Germinal center (tissue), 1 donor: ENCODE results near the gene MYO9A.
A peak's percentile ranks its signal among the peaks of the same experiment; 100 is the strongest.

Experiments
- DNase-seq: peaks from one replicate; pipeline ENCODE4 v3.0.0; 2012; ENCODE audit warnings: mixed read lengths, low spot score

MYO9A gene

DNA sequence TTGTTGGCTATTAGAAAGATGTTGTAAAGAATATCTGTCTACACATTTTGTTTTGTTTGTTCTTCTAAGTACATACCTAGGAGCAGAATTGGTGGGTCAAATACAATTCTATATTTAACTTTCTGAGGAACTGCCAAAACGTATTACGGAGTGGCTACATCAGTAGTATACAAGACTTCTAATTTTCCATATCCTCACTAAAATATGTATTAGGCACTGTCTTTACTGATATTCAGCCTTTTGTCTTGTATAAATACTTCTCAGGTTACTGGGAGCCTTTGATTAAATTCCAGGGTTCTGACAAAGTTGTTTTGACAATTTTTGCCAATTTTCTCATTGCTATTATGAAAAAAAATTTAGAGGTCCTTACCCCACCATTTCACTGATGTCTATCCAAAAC is 160.9 kb downstream of the MYO9A start:
- DNase-seq: no peak

DNA sequence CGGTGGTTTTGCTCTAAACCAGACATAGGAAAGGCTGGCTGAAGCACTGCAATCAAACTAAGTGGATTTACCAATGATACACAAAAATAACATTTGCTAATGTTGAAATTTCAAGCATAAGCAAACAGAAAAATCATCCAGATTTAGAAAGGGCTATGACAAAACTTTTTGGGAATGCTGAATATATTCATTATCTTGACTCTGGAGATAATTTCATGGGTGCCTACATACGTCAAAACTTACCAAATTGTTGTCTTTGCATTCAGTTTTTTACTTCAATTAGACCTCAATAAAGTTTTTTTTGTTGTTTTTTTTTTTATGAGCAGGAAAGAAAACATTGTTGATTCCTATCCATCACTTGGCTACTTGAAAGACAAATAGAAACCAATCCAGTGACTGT is 166.8 kb downstream of the MYO9A start:
- DNase-seq: no peak

DNA sequence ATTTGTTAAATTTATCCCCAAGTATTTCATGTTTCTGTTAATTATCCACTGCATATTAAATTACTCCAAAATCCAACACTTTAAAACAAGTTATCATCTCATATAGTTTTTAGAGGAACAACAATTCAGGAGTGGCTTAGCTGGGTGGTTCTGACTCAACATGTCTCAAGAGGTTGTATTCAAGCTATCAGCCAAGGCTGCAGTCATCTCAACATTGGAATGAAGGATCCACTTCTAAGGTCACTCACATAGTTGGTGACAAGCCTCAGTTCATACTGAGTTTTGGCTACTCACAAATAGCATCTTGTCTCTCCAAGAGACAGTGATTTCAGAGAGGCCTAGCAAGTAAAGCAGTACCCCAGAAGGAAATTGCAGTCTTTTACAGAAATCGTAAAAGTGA is 172.9 kb downstream of the MYO9A start:
- no peak for DNase-seq

DNA sequence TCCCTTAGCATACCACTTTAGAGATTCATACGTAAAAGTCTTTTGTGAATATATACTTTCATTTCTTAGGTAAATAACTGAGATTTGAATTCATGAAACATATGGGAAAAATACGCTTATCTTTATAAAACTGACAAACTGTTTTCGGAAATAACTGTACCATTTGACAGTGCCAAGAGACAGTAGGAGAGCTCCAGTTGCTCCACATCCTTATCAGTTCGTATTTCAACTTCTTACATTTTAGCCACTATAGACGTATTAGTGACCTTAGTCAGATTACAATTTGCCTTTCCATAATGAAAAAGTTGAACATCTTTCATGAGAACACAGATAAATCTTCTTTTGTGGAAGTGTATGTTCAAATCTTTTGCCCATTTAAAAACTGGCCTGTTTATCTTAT is 174.1 kb downstream of the MYO9A start:
- DNase-seq: no peak

DNA sequence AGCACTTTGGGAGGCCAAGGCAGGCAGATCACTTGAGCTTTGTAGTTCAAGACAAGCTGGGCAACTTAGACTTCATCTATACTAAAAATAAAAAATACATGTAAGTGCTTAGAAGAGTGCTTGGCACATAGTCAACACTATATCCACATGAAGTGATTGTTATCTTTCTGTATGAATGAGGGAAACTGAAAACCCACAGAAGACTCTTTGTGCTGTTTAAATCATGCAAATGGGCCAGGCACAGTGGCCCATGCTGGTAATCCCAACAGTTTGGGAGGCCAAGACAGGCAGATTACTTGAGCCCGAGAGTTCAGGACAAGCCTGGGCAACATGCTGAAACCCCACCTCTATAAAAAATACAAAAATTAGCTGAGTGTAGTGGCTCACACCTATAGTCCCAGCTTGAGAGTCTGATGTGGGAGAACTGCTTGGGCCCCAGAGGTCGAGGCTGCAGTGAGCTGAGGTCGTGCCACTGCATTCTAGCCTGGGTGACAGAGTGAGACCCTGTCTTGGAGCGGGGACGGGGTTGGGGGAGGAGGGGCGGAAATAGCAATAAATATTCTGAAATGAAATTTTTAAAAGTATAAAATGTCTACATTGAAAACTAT is 177.9 kb downstream of the MYO9A start:
- DNase-seq: no peak

DNA sequence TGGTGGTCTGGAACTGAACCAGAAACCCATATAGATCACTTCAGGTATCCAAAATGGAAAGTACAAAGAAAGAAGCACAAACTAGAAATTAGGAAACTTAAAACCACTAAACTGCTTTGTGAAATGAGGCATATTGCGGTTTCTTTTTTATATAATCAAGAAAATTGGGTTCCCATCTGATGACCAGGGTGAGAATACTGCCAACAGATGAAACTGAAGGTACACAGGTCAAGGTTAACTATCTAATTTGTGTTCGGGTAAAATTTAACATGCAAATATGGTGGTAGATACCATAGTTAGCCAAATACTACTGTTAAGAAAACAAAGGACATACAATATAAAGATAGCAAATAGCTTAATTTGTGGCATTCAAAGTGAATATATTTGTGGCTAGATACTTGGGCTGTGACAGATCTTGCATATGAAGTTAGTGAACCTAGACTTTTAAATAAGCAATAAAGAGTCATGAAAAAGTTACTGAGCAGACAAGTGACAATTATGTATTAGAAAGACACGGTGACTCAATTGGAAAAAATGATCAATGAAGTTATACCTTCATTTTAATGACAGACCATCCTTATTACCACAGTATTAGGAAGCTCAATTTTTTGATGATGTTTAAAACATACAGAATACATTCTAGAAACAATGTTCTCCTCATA is 180.2 kb downstream of the MYO9A start:
- DNase-seq: peak; percentile 9

DNA sequence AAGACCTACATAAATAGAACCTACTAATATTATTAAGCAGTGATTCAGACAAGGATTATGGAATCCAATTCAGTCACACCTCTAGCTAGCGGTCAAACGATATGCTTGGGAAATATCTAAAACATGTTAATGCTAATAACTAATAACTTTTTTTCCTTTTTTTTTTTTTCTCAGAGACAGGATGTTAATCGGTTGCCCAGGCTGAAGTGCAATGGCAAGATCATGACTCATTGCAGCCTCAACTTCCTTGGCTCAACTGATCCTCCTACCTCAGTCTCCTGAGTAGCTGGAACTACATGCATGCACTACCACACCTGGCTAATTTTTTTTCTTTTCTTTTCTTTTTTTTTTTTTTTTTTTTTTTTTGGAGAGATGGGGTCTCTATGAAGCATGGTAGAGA is 183.5 kb downstream of the MYO9A start:
- no peak for DNase-seq

DNA sequence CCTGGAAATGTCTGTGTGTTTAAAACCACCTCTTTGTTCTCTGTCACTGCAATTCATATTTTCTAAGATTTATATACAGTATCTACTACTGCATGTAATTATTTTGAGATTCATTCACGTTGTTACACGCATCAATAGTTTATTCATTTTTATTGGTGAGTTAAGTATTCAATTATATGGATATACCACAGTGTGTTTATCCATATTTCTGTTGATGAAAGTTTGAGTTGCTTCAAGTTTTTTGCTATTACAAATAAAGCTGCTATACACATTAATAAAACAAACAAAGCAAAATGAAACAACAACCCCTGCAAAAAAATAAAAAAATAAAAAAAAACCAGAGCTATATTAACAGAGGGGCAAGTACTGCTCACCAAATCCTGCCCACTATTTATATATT is 185.3 kb downstream of the MYO9A start:
- DNase-seq: no peak

DNA sequence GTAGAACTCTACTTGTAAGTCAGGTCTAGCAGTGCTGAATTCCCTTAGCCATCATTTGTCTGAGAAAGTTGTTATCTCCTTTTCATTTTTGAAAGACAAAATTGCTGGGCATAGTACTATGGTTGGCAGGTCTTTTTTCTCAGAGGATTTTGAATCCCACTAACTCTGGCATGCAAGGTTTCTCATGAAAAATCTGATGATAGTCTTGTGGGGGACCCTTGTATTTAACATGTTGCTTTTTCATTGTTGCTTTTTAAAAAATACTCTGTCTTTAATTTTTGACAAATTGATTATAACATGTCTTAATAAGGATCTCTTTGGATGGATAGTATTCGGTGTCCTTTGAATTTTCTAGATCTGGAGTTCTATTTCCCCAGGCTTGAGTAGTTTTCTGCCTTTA is 186.7 kb downstream of the MYO9A start:
- DNase-seq: no peak

DNA sequence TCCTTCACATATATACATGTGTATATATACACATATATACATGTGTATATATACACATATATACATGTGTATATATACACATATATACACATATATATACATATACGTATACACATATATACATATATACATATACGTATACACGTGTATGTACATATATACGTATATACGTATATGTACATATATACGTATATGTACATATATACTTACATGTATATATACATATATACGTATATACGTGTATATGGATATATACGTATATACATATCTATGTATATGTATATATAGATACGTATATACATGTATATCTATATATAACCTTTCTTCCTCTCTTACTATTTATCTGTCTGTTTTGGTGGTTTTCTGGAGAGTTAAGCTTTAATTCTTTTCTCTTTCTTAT is 192.8 kb downstream of the MYO9A start:
- no peak for DNase-seq

DNA sequence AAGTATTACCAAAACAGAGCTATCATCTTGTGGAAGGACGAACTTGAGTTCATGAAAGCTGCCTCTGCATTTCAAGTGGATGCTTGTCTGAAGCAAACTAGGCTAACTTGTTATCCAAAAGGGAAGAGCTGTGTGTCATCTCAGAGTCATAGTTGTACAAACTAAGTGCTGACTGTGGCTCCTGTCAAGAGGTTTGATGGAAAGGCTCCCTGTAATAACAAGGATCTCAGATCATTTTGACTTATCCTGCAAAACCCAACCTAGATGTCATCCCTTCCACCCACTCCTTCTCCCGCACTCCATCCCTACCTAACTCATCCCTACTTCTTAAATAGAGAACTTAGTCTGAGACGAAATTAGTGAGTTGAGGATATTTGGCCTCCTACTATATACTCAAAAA is 196.8 kb downstream of the MYO9A start:
- DNase-seq: no peak

DNA sequence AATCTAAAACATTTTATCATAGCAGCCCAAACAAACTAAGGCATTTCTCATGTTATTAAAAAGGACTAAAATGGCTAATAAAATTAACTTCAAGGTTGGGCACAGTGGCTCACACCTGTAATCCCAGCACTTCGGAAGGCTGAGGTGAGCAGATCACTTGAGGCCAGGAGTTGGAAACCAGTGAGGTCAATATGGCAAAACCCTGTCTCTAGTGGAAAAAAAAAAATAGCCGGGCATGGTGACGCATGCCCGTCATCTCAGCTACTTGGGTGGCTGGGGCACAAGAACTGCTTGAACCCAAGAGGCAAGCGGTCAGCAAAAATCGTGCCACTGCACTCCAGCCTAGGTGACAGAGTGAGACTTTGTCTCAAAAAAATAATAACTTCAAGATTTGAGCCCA is 197.4 kb downstream of the MYO9A start:
- DNase-seq: no peak

DNA sequence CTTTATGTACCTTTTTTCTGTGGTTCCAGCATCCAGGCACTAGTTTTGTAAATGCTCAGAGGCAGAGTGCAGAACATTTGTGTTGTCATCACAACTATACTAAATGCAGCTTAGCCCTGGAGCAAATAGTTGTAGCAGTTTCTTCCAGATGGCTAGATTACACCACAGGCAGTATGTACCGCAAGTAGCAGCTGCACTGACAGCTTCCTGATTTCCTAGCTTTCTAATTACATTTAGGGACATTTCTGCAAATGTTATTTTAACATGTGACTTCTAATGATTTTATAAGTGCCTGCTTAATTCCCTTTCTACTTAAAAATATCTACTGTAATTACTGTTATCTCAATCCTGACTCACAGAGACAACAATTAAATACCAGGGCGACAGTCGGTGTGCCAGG is 201.1 kb downstream of the MYO9A start:
- no peak for DNase-seq

DNA sequence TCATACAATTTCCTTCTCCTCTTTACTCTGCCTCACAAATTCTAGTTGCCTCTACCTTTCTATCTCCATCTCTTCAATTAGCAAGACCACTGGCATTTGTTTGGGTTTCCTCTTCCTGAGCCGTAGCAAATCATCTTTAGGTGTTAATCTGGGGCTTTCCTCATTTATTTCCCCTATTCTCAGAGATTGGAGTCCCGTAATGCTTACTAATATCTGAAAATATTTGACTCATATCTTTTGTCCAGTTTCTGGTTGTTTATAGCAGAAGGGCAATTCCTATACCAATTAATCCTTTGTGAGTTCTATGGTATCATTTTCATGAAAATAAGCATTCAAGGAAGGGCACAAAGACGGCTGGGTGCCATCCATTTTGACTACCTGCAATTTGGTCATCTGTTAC is 203.9 kb downstream of the MYO9A start:
- no peak for DNase-seq

DNA sequence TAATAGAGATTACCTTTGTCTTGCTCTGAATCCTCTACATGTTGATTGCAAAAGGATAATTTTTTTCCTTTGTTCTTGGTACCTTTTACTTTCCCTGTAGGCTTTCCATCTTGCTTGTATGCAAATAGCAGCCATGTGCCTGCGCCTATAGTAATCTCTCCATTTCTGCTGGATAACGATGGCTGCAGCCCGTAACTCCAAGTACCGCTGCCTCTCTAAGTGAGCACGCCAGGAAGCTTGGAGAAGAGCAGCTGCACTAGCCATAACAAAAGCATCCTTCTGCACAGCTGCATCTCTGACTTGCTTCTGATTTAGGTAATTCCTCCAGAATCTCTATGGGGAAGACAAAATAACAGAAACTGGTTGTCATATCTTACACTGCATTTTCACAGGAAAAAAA is 218.3 kb downstream of the MYO9A start:
- DNase-seq: no peak

DNA sequence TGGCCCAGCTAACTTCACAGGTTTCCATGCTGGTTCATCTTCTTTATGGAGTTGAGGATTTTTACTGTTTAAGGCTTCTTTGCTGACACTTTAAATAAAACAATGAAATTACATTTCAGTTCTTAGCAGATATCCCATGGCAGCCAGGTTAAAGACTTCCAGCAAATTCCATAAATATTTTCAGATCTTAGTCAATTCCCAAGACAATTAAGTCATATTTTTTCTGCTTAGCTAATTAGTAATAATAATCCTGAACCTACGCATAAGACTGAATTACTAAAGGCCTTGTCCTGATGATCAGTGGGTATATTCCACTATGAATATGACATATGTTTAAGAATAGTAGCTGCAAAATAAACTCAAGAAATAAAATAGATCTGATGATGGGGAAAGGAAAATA is 224.3 kb downstream of the MYO9A start:
- no peak for DNase-seq

DNA sequence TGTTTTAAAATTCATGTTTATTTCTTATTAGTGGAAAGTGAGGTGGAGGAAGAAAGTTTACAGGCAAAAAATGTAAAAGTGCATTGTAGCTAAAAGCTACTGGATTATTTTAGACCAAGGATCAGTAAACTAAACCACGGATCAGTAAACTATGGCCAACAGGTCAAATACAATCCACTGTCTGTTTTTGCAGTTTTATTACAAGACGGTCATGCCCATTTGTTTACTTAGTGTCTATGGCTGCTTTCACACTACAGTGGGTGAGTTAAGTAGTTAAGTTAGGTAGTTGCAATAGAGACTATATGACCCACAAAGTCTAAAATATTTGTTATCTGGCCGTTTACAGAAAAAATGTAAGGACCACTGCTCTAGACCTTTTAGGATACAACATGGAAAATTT is 225.6 kb downstream of the MYO9A start:
- no peak for DNase-seq

DNA sequence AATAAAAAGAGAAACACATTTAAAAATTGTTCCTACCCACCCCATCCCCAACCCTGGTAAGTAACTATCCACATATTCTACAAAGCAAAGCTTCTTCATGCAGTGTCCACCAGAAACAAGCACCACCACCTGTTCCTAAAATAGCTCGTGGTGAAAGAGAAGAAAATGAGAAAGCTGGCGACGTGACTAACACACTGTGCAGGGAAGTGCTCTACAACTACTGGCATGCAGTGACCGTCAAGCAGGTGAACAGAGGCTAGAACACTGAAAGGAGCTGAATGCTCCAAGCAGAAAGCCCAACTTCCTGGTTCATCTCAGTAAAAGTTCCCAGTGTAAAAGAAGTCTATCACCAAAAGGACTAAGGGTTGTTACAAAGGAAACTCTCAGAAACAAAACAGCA is 226.9 kb downstream of the MYO9A start:
- no peak for DNase-seq

DNA sequence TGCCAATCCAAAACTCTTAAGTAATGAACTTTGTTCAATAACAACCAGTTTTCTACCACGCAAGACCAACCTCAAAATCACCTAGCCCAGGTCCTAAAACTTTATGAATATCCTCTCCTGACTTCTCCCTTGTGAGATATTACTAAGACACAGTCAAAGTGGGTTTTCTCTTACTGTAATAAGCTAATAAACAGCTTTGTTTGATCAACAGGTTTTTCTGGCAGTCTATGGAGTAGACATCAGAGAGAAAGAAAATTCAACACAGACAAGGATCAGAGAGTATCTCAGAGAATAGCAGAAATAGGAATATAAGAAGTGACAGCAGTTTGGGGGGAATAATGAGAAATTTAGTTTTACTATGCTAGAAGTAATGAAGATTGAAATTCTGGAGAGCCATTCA is 228.0 kb downstream of the MYO9A start:
- no peak for DNase-seq

DNA sequence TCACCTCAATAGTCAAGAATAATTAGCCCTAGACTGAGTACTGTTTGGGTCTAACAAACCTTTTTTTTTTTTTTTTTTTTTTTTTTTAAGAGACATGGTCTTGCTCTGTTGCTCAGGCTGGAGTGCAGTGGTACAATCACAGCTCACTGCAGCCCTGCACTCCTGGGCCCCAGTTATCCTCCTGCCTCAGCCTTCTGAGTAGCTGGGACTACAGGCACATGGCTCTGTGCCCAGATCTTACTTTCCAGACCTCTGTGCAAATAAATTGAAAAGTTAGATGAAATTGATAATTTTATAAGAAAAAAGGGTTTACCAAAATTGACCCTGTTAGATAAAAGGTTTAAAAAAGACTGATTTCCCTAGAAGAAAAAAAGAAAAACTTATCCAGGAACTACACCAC is 228.6 kb downstream of the MYO9A start:
- DNase-seq: no peak

DNA sequence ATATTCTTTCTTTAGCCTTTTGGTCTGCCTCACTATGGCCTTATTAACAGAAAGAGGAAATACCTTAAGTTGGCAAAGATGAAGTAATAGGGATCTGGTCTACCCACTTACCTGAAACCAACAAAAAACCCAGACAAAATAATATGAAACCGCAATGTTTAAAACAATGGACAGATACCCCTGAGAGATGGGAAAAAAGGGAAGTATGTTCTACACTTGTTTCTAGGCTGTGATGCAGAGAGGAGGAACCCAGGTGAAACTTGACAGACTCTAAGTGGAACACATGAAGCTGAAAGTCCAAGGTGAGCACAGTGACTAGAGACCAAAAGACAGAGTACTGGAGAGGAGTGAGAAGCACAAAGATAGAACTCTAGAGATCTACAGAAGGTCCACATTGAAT is 229.2 kb downstream of the MYO9A start:
- no peak for DNase-seq

DNA sequence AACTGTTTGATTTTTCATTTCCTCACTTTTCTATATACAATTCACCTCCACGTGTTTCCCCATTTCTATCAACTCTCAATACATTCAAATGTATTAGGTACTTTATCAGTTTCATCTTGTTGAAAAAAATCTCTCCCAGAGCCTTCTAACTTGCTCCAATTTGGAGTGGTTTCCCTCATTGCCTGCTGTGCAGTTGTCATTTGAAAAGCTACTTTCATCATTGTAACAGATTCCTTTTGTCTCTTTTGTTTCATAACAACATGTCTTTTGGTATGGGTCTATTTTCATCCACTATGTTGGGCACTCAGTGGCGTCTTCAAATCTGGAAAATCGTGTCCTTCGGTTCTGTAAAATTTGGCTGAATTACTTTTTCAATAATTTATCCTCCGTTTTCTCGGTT is 232.6 kb downstream of the MYO9A start:
- DNase-seq: no peak

DNA sequence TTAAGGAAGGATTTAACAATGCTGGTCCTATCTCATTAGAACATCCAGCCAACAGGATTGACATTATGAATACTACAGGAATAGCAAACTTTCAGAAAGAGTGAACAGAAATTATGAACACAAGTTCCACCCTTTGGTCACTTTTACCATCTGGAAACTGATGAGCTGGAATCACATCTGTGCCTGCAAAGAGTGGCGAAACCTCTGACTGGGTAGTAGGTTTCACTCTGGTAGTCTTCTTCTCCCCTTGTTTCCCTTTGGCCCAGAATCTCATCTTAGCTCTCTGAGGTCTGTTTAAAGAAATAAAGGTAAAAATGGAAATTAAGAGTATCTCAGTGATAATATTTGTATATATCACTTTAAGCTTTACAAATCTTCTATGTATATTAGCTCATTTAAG is 234.5 kb downstream of the MYO9A start:
- no peak for DNase-seq

DNA sequence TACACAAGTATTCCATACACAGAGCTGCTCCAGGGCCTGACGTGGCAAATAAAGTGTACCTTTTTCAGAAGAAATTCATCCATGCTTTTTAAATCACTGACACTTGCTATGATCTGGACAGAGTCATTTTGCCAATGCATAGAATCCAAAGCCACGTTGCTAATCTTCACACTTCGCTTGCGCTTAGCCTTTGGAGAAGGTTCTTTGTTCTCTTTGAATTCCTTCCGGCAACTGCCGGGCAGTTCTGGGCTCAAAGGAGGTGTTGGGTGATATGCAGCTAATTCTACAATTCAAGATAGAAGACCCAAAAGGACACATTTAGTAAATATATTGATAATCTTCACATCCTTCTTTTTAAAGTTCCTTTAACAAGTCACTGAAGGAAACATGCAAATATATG is 237.7 kb downstream of the MYO9A start:
- DNase-seq: no peak

DNA sequence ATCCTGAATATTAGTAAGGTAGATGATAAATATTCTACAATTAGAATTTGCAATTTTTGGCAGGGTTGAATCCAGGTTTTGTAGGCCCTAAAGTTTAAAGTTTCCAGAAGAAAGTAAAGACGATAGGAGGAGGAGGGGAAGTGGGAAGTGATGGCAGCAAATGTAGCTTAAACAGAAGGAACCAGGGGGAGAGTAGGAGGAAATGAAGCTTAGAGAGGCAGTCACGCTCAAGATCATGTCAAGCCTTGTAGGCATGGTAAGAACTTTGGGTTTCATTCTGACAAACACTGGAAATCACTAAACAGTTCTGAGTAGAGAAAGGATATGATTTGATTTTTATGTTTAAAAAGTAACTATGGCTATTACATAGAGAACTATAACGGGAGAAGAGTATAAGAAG is 243.7 kb downstream of the MYO9A start:
- no peak for DNase-seq
